ENCODE results near the gene XRCC5. TPM values are rescaled to one million over a fixed set of nuclear protein-coding genes. Genes with fewer than 3 reads are reported as not detected.

Gene XRCC5
- total RNA-seq, 1 experiment from 2014 or later = 224 TPM

- in situ Hi-C loops (cut with HindIII; ENCODE audit: low pct_unique_long_range_greater_than_20kb, low sequenced_read_pairs) = no loop called here
- no peak for DNase-seq (ENCODE audit: low read depth)
These were observed 35.2 kb downstream of the XRCC5 start for GRCh38 chr2:216144372-216144771.

GRCh38 chr2:216144857-216145256 lies 35.7 kb downstream of the XRCC5 start:
- no peak for DNase-seq (ENCODE audit: low read depth)
- in situ Hi-C loops (cut with HindIII; ENCODE audit: low pct_unique_long_range_greater_than_20kb, low sequenced_read_pairs) = no loop called here

GRCh38 chr2:216146573-216146972 lies 37.4 kb downstream of the XRCC5 start:
- in situ Hi-C loops (cut with HindIII; ENCODE audit: low pct_unique_long_range_greater_than_20kb, low sequenced_read_pairs) = no loop called here

GRCh38 chr2:216147172-216148131 lies 38.3 kb downstream of the XRCC5 start:
- in situ Hi-C loops (cut with HindIII; ENCODE audit: low pct_unique_long_range_greater_than_20kb, low sequenced_read_pairs) = no loop called here
- no peak for DNase-seq (ENCODE audit: low read depth)

More at GRCh38 chr2:216146573-216146972, 37.4 kb downstream of the XRCC5 start:
- no peak for DNase-seq (ENCODE audit: low read depth)

GRCh38 chr2:216148983-216149382 lies 39.8 kb downstream of the XRCC5 start:
- in situ Hi-C loops (cut with HindIII; ENCODE audit: low pct_unique_long_range_greater_than_20kb, low sequenced_read_pairs) = no loop called here

GRCh38 chr2:216149741-216150140 lies 40.6 kb downstream of the XRCC5 start:
- in situ Hi-C loops (cut with HindIII; ENCODE audit: low pct_unique_long_range_greater_than_20kb, low sequenced_read_pairs) = no loop called here
- DNase-seq (ENCODE audit: low read depth) = no peak

More at GRCh38 chr2:216148983-216149382, 39.8 kb downstream of the XRCC5 start:
- no peak for DNase-seq (ENCODE audit: low read depth)

GRCh38 chr2:216151313-216152025 lies 42.3 kb downstream of the XRCC5 start:
- peak; percentile 53 for DNase-seq (ENCODE audit: low read depth)
- in situ Hi-C loops (cut with HindIII; ENCODE audit: low pct_unique_long_range_greater_than_20kb, low sequenced_read_pairs) = no loop called here

GRCh38 chr2:216155954-216156353 lies 46.8 kb downstream of the XRCC5 start:
- no peak for DNase-seq (ENCODE audit: low read depth)
- in situ Hi-C loops (cut with HindIII; ENCODE audit: low pct_unique_long_range_greater_than_20kb, low sequenced_read_pairs) = no loop called here

- no peak for DNase-seq (ENCODE audit: low read depth)
- in situ Hi-C loops (cut with HindIII; ENCODE audit: low pct_unique_long_range_greater_than_20kb, low sequenced_read_pairs) = no loop called here
These were observed 47.7 kb downstream of the XRCC5 start for GRCh38 chr2:216156822-216157221.

GRCh38 chr2:216159144-216159543 lies 50.0 kb downstream of the XRCC5 start:
- DNase-seq (ENCODE audit: low read depth) = no peak
- in situ Hi-C loops (cut with HindIII; ENCODE audit: low pct_unique_long_range_greater_than_20kb, low sequenced_read_pairs) = no loop called here

- no peak for DNase-seq (ENCODE audit: low read depth)
- in situ Hi-C loops (cut with HindIII; ENCODE audit: low pct_unique_long_range_greater_than_20kb, low sequenced_read_pairs) = no loop called here
These were observed 50.5 kb downstream of the XRCC5 start for GRCh38 chr2:216159646-216160045.

- DNase-seq (ENCODE audit: low read depth) = no peak
- in situ Hi-C loops (cut with HindIII; ENCODE audit: low pct_unique_long_range_greater_than_20kb, low sequenced_read_pairs) = no loop called here
These were observed 51.6 kb downstream of the XRCC5 start for GRCh38 chr2:216160786-216161185.

- in situ Hi-C loops (cut with HindIII; ENCODE audit: low pct_unique_long_range_greater_than_20kb, low sequenced_read_pairs) = no loop called here
- no peak for DNase-seq (ENCODE audit: low read depth)
These were observed 52.8 kb downstream of the XRCC5 start for GRCh38 chr2:216161967-216162366.

GRCh38 chr2:216163518-216163917 lies 54.4 kb downstream of the XRCC5 start:
- in situ Hi-C loops (cut with HindIII; ENCODE audit: low pct_unique_long_range_greater_than_20kb, low sequenced_read_pairs) = no loop called here
- DNase-seq (ENCODE audit: low read depth) = no peak

GRCh38 chr2:216164087-216164486 lies 54.9 kb downstream of the XRCC5 start:
- no peak for DNase-seq (ENCODE audit: low read depth)

GRCh38 chr2:216164576-216164975 lies 55.4 kb downstream of the XRCC5 start:
- DNase-seq (ENCODE audit: low read depth) = no peak
- in situ Hi-C loops (cut with HindIII; ENCODE audit: low pct_unique_long_range_greater_than_20kb, low sequenced_read_pairs) = no loop called here

More at GRCh38 chr2:216164087-216164486, 54.9 kb downstream of the XRCC5 start:
- in situ Hi-C loops (cut with HindIII; ENCODE audit: low pct_unique_long_range_greater_than_20kb, low sequenced_read_pairs) = no loop called here

GRCh38 chr2:216165711-216166110 lies 56.6 kb downstream of the XRCC5 start:
- in situ Hi-C loops (cut with HindIII; ENCODE audit: low pct_unique_long_range_greater_than_20kb, low sequenced_read_pairs) = no loop called here

GRCh38 chr2:216169087-216169486 lies 59.9 kb downstream of the XRCC5 start:
- DNase-seq (ENCODE audit: low read depth) = no peak
- in situ Hi-C loops (cut with HindIII; ENCODE audit: low pct_unique_long_range_greater_than_20kb, low sequenced_read_pairs) = no loop called here

More at GRCh38 chr2:216165711-216166110, 56.6 kb downstream of the XRCC5 start:
- DNase-seq (ENCODE audit: low read depth) = no peak

GRCh38 chr2:216170076-216170763 lies 61.1 kb downstream of the XRCC5 start:
- in situ Hi-C loops (cut with HindIII; ENCODE audit: low pct_unique_long_range_greater_than_20kb, low sequenced_read_pairs) = no loop called here
- no peak for DNase-seq (ENCODE audit: low read depth)

Measured in Caki2 (cell line).